ENCODE measurements around the gene TBCCD1. TPM values are rescaled to one million over a fixed set of nuclear protein-coding genes. Genes with fewer than 3 reads are reported as not detected.

The TBCCD1 gene
- total RNA-seq, 1 experiment from 2014 or later: 14.5 TPM

DNA sequence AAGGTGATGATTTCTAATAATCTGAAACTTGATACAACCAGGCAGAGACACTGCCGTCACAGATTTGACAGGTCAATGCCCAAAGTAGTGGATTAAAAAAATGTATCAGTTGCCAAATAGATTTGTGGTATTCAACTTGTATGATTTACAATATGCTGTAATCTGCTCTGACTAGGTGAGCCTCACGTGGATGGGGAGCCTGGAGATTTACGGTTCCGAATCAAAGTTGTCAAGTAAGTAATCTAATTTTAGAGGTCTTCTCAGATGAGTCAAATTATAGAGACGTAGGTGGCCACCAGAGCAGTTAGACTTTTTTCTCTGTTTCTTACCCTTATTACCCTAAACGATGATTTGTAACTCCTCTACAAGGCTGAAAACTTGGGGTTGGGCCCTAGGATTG is 15.4 kb upstream of the TBCCD1 start:
- in situ Hi-C loops (cut with HindIII; ENCODE audit: low pct_unique_long_range_greater_than_20kb, low sequenced_read_pairs) (no loop called here), intact Hi-C loops (cut with micrococcal nuclease; ENCODE audit: unreplicated experiment) (no loop called here)
- BruUV-seq (replicated peaks): no TSS peak

DNA sequence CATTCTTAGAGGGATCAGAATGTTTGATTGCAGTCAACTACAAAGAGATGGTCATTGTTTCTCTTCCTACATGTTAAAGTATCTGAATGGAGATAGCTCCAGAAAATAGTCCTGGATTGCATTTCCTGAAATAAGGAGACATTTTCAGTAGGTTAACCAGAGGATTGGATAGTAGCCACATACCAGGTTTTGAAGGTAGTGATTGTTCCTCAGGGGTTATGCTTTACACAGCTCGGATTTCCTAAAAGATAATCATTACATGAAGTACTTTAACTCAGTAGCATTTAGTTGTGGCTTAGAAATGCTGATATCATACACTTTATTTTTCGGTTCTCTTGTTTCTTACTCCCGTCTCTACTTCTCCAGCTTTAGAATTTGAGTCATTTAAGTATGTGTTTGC is 13.6 kb upstream of the TBCCD1 start:
- H3K4me1 ChIP-seq (ENCODE audit: control insufficient read depth, insufficient read depth, low read length): no peaks in the 10 kb centered on the region
- H3K36me3 ChIP-seq (ENCODE audit: control insufficient read depth, insufficient read depth, low read length): peaks cover 81% of the 10 kb centered on the region
- ATAC-seq: no peak
- TF ChIP-seq TCF7L2 (IDR thresholded peaks at IDR 0.05; ENCODE audit: low read depth, low read length) (no peak), POLR2AphosphoS5 (IDR thresholded peaks at IDR 0.05; ENCODE audit: low read depth, low read length) (no peak)
- H3K27ac ChIP-seq (ENCODE audit: low read length): no peak overlapping the region
- no TSS peak for BruUV-seq (replicated peaks)
- intact Hi-C loops (cut with micrococcal nuclease; ENCODE audit: unreplicated experiment) (no loop called here), in situ Hi-C loops (cut with HindIII; ENCODE audit: low pct_unique_long_range_greater_than_20kb, low sequenced_read_pairs) (no loop called here)
- no peaks in the 10 kb centered on the region for H3K27me3 ChIP-seq (ENCODE audit: control insufficient read depth, insufficient read depth, low read length)
- no peaks in the 10 kb centered on the region for H3K9me3 ChIP-seq (ENCODE audit: control insufficient read depth, insufficient read depth, low read depth, low read length)
- CTCF ChIA-PET: no interaction called here
- DNase-seq (ENCODE audit: low read depth, low spot score): no peak
- POLR2A ChIA-PET: no interaction called here
- H3K4me3 ChIP-seq (ENCODE audit: low read depth in 2 of 2, low read length in 2 of 2): no peak overlapping the region

More for the DNA sequence above, 15.4 kb upstream of the TBCCD1 start:
- ATAC-seq (no peak), DNase-seq (ENCODE audit: low read depth, low spot score) (no peak)
- Histone ChIP-seq H3K27ac (ENCODE audit: low read length) (no peak overlapping the region), H3K4me1 (ENCODE audit: control insufficient read depth, insufficient read depth, low read length) (no peaks in the 10 kb centered on the region), H3K4me3 (ENCODE audit: low read depth in 2 of 2, low read length in 2 of 2) (no peak overlapping the region), H3K27me3 (ENCODE audit: control insufficient read depth, insufficient read depth, low read length) (no peaks in the 10 kb centered on the region), H3K36me3 (ENCODE audit: control insufficient read depth, insufficient read depth, low read length) (peaks cover 66% of the 10 kb centered on the region), H3K9me3 (ENCODE audit: control insufficient read depth, insufficient read depth, low read depth, low read length) (no peaks in the 10 kb centered on the region)
- TF ChIP-seq, protein P1, sequence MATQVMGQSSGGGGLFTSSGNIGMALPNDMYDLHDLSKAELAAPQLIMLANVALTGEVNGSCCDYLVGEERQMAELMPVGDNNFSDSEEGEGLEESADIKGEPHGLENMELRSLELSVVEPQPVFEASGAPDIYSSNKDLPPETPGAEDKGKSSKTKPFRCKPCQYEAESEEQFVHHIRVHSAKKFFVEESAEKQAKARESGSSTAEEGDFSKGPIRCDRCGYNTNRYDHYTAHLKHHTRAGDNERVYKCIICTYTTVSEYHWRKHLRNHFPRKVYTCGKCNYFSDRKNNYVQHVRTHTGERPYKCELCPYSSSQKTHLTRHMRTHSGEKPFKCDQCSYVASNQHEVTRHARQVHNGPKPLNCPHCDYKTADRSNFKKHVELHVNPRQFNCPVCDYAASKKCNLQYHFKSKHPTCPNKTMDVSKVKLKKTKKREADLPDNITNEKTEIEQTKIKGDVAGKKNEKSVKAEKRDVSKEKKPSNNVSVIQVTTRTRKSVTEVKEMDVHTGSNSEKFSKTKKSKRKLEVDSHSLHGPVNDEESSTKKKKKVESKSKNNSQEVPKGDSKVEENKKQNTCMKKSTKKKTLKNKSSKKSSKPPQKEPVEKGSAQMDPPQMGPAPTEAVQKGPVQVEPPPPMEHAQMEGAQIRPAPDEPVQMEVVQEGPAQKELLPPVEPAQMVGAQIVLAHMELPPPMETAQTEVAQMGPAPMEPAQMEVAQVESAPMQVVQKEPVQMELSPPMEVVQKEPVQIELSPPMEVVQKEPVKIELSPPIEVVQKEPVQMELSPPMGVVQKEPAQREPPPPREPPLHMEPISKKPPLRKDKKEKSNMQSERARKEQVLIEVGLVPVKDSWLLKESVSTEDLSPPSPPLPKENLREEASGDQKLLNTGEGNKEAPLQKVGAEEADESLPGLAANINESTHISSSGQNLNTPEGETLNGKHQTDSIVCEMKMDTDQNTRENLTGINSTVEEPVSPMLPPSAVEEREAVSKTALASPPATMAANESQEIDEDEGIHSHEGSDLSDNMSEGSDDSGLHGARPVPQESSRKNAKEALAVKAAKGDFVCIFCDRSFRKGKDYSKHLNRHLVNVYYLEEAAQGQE (IDR thresholded peaks at IDR 0.05; ENCODE audit: insufficient read depth in 1 of 2, low read depth in 2 of 2, low read length in 1 of 2): no peak
- TF ChIP-seq CTCF (IDR thresholded peaks at IDR 0.05): no peak
- TF ChIP-seq SIN3A (IDR thresholded peaks at IDR 0.05; ENCODE audit: borderline replicate concordance, insufficient read depth, low read depth, low read length): no peak
- no peak for TF ChIP-seq TCF7L2 (IDR thresholded peaks at IDR 0.05; ENCODE audit: low read depth, low read length)
- TF ChIP-seq POLR2AphosphoS5 (IDR thresholded peaks at IDR 0.05; ENCODE audit: low read depth, low read length): no peak
- POLR2A ChIA-PET: interaction anchor here (0.6 kb wide), 1 partner anchor 234 kb away, joined by 4 read pairs; no protein-coding TSS in a partner anchor
- CTCF ChIA-PET: no interaction called here

DNA sequence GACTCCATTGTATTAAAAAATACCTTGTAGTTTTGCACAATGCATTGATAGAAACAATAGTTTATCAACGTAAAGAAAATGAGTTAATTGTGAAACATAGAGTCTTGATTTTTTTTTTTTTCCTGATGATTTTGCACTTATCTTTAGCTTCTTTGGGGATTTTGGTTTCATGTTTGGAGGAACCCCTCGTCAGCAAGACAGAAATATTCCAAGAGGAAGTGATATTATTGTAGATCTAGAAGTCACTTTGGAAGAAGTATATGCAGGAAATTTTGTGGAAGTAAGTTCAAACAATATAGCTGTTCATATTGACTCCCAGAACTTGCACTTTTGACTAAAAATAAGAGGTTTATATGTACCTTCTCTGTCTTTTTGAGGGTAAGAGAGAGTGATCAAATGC is 10.4 kb upstream of the TBCCD1 start:
- Histone ChIP-seq H3K27ac (ENCODE audit: low read length) (no peak overlapping the region), H3K4me3 (ENCODE audit: low read depth in 2 of 2, low read length in 2 of 2) (no peak overlapping the region), H3K36me3 (ENCODE audit: control insufficient read depth, insufficient read depth, low read length) (peaks cover 86% of the 10 kb centered on the region), H3K27me3 (ENCODE audit: control insufficient read depth, insufficient read depth, low read length) (no peaks in the 10 kb centered on the region), H3K4me1 (ENCODE audit: control insufficient read depth, insufficient read depth, low read length) (no peaks in the 10 kb centered on the region), H3K9me3 (ENCODE audit: control insufficient read depth, insufficient read depth, low read depth, low read length) (no peaks in the 10 kb centered on the region)
- intact Hi-C loops (cut with micrococcal nuclease; ENCODE audit: unreplicated experiment) (no loop called here), in situ Hi-C loops (cut with HindIII; ENCODE audit: low pct_unique_long_range_greater_than_20kb, low sequenced_read_pairs) (no loop called here)
- POLR2A ChIA-PET: interaction anchor here (0.7 kb wide), 2 partner anchors 14 to 206 kb away, joined by 7 to 8 read pairs; partner anchors contain the start of gene EIF4A2
- ATAC-seq (no peak), DNase-seq (ENCODE audit: low read depth, low spot score) (no peak)
- CTCF ChIA-PET: interaction anchor here (0.5 kb wide), 1 partner anchor 318 kb away, joined by 6 read pairs; no protein-coding TSS in a partner anchor
- no TSS peak for BruUV-seq (replicated peaks)
- no peak for TF ChIP-seq TCF7L2 (IDR thresholded peaks at IDR 0.05; ENCODE audit: low read depth, low read length)
- TF ChIP-seq, protein P1 (IDR thresholded peaks at IDR 0.05; ENCODE audit: insufficient read depth in 1 of 2, low read depth in 2 of 2, low read length in 1 of 2): no peak
- no peak for TF ChIP-seq SIN3A (IDR thresholded peaks at IDR 0.05; ENCODE audit: borderline replicate concordance, insufficient read depth, low read depth, low read length)
- TF ChIP-seq CTCF (IDR thresholded peaks at IDR 0.05): no peak
- no peak for TF ChIP-seq POLR2AphosphoS5 (IDR thresholded peaks at IDR 0.05; ENCODE audit: low read depth, low read length)

All from Panc1 (cell line).